Stimulated activated CD8-positive, alpha-beta memory T cell treated with anti-CD3 and anti-CD28 coated beads, Interleukin-7, amount 100 ng/mL, for 4 hours (primary cell): Measurements from ENCODE around the gene ERGIC1.
"Not testable (repeated sequence)": the region's sequence is repeated elsewhere in the genome, so short reads cannot be mapped to it uniquely, and the experiment has no call there.

Source experiments
- DNase-seq, 2 donors: peaks; one replicate each; pipeline ENCODE4 v3.0.0-alpha.2; 2020; ENCODE audit warnings: low read depth in 2 of 2

ERGIC1 gene

DNA sequence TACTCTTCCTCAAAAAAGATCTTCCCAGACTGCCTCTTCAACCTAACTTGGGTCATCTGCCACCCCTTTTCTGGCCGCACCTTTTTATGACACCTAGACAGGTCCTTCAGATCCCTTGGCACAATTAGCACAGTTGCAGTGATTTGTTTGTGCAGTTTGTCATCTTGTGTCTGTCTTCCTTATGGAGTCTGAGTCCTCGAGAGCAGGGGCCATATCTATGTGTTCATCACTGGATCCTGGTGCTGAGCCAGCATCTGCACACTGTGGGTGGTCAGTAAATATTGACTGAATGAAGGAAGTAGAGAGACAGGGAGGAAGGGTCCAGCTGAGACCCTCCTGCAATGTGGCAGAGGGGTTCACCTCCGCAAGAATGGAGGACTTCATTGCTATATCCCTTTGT, 14.4 kb downstream of the ERGIC1 start:
- no peak for DNase-seq

DNA sequence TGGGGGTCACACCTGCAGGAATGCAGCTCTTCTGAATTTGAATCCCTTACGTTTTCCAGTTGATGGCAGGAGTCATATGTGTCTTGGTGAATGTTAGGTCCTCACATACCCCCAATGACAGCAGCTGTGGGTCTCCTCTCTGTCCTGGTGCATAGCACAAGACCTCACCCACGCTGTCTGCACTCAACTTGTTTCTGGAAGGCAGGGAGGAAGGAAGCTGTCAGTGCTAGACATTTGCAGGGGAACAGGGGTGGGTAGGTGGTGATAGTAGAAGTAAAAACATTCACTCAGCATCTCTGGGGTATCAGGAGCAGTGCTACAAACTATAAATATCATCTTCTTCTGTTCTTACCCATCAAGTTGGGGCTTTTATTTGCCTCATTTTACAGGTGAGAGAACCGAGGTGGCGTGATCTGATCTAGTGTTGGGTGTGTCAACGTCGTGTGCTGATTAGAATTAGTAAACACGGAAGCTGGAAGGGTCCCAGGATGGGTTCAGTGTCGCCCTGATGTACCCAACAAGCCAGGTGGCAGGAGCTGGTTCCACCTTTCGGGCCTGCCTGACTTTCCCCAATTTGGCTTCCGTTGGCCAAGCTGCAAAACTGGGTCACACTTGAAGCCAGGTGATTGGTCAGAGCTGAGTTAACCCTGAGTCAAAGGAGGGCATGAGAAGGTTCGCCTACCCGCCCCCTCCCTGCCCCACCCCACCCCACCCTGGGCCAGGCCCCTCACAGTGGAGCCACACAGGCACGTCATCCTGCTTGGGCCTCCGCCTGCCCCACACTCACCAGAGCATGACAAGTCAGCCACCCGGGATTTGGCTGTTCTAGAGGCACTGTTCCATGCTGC, 15.8 kb downstream of the ERGIC1 start:
- no peak for DNase-seq

DNA sequence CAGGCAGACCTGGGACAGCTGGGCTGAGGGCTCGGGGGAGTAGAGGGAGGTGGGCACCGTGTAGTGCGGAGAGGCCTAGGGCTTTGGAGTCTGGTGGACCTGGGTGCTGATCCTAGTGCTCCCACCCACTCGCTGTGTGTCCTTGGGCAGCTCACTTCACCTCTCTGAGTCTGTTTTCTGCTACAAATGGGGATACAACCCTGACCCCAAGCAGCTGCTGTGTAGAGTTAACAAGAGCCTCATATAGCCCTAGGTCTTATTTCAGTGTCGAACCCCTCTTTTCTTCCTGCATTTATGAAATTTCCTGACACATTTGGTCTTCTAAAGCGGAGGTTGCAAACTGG, 16.4 kb downstream of the ERGIC1 start:
- DNase-seq, result no peak

DNA sequence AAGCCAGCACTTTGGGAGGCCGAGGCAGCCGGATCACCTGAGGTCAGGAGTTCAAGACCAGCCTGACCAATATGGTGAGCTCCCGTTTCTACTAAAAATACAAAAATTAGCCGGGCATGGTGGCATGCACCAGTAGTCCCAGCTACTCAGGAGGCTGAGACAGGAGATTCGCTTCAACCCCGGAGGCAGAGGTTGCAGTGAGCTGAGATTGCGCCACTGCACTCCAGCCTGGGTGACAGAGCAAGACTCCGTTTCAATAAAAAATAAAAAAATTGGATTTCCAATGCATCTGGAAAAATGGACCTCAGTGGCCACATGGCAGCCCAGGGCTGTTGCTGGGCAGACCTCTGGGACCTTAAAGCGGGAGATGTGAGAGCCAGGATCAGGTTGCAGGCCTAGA, 17.2 kb downstream of the ERGIC1 start:
- not testable (repeated sequence) for DNase-seq

DNA sequence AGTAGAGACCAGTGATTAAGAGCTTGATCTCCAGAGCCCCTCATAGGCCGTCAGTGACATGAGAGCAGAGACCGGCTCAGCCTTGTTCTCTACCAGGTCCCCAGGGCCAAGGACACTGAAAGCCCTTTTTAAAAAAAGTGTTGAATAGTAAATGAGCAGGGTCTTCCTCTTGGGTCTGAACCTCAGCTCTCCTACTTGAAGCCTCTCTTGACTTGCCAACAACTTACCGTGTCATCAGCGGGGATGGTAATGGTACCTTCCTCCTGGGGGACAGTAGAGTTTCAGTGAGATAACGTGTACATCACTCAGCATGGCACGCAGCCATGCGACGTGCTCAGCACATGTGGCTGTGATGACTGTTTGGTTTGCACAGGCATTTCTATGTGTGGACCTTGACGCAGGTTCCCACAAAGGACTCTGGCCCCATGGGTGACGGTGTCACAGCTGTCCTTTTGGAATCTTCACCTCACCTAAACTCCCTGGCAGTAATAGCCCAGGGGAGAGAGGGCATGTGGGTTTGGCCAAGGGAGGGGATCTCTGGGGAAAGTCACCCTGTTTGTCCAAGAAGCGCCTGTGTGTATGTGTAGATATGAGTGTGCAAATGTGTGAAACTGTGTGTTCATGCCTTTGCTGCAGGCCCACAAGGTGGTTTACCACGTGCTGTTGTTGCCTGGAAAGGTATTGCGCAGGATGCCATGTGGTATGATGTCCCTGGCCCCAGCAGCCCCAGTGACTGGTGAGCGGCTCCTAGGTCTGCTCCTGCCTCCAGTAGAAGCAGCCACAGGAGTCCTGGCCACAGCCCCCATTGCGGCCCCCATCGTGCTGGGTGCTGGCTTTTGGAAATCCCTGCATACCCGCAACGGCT, 18.7 kb downstream of the ERGIC1 start:
- no peak for DNase-seq

DNA sequence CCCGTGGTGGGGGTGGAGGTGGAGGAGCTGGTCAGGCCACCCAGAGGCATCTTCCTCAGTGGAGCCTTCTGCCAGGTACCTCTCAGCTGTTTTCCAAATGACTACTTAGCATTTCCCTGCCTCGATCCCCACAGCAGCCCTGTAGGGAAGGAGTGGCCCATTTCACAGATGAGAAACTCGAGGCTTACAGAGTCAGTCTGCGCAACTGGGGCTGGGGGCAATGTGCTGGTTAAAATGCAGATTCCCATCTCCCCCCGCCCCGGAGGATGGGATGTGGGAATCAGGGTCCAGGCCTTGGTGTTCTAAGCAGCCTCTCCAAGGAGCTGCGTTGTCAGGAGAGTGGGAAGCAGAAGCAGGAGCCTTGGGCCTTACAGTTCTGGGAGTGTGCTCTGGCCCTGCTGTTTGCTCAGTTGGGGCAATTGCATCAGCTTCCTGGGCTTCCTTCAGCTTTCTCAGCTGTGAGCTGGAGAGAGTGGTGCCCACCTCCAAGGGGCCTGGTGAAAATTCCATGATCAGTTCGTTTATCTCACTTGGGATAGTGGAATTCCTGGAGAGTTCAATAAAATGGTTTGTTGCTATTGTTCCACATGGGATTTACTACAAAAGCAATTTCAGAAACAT, 19.4 kb downstream of the ERGIC1 start:
- no peak for DNase-seq

DNA sequence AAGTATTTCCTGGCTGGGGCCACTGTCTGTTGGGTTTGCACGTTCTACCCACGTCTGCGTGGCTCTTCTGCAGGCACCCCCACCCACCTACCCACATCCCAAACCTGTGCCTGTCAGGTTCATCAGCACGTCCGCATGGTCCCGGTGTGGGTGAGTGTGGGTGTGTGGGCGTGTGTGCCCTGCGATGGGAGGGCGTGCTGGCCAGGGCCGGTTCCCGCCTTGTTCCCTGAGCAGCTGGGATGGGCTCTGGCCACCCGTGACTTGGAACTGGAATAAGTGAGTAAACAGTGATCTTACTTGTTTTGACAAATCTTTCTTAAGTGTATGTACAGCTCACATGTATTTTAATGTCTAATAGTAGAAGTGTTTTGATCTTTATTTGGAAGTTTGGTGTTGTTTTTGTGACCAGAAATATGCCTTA, 20.4 kb downstream of the ERGIC1 start:
- DNase-seq, result no peak

DNA sequence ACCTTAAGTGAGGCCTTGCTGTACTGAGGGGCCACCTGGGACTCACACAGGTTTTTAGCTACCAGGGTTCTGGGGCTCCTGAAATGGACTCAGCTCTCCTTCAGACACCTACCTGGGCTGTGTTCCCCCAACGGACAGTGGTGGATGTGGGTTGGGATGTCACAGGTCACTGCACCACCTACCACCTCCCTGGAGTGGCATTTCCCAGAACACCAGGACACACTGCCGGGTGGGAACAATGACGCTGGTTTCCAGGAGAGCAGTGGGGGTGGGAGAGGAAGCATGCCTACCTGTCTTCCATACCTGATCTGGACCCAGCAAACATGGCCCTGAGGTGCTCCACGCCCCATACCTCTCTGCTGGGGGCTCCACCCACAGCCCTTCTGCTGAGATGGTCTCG, 20.9 kb downstream of the ERGIC1 start:
- no peak for DNase-seq

DNA sequence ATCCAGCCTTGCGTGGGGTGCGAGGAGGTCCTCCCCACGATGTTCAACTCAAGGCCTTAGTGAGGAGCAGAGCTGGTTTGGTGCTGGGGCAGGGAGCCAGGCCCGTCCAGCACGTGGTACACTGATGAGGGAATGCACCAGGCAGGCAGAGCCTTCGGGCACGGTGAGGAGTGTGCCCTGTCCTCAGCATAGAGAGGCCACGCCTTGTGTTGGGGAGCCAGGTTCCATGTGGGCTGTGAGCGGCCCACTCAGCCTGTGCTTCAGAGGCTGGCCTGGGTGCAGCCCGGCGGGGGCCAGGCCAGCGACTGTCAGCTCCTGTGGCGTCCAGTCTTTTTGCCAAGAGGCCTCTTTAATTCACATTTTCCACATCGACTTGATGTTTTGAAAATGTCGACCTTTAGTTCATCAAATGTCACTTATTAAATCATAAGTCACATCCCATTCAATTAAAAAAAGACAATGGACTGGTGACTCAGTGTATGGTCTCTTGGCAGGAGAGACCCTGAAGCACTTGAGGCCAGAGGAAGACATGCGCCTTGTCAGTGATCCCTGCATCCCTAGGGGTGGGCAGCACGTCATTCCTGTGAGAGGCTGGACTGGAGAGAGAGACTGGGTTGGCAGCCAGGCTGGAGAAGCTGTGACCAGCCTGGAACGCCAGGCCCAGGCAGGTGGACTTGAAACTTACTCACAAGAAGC, 21.7 kb downstream of the ERGIC1 start:
- DNase-seq, result no peak

DNA sequence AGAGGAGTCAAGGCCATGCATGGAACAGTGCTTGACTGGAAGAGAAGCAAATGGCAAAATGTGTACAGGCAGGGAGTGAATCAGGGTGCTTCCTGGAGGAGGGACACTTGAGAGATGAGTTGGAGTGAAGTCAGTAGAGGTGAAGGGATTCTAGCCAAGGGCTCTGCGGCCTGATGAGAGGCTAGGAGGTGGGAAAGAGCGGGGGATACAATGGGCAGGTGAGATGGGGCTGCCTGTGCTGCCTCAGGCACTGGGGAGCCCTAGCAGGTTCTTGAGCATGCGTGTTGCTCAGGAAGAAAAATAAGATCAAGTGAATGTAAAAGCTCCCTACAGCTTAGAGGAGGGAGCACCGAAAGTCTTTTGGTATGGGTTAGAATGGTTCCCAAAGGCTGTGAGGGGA, 22.3 kb downstream of the ERGIC1 start:
- no peak for DNase-seq

DNA sequence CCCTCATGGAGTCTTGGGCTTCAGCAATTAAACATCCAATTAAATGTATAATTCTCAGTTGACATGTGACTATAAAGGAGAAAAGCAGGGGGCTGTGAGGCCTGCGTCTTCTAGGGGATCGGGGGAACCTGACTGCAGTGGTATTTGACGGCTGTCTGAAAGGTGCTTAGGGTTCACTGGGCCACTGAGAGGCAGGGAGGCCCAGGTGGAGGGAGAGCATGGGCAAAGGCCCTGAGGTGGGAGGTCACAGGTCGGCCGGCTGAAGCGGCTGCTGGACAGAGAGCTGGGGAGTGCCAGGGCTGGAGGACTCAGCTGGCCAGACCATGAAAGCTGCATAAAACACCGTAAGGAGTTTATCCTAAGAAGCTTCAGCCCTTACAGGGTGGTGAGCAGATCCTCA, 23.9 kb downstream of the ERGIC1 start:
- no peak for DNase-seq

DNA sequence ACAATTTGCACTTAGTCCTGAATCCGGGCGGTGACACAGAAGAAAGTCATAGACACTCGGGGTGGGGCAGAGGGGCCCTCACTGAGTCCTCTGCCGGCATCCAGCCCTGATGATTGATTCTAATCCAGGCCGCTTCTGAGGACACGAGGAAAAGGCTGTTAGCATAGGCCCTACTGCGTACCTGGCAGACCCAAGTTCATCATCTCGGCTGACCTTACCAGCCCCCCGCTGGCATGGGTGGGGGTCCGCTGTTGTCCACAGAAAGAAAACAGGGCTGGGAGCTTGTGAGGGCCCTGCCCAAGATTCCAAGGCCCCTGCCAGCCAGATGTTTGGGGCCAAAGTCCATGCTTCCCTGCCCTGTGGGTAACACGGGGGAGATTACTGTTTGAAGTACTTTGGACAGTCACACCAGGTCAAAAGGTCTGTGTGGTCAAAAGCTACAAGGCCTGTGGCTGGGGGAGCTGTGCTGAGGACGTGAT, 24.5 kb downstream of the ERGIC1 start:
- DNase-seq, result no peak

DNA sequence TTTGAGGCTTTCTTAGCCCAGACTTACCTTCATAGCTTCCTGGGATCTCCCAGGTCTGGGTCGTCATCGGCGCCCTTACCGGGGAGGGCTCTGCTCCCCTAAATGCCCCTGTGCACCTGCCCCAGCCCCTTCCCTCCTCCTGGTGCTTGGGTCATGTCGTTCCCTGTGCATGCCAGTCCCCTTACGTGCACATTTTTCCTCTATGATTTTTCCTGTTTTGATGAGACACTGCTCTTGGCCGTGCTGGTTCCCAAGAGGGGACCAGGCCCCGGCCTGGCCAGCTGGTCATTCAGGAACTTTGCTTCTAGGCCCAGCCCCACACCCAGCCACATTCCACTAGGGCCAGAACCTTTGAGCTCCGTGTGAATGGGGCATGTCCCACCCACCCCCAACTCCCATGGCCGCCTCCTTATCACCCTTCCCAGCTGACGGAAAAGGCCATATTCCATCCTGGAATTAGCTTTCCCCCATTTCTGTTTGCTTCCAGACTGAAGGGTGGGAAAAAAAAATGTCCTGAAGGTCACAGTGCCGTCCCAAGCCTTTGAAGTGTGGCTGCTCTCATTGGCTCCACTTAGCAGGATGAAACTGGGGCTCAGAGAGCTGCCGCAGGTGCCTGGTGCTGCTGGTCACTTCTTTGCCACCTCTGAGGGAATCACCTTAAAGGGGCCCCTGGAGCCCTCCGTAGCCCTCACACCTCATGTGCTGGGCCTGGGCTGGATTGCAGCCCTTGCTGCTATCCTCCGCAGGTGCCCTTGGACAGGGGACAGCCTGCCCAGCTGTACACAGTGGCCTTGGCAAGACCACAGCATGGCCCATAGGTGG, 25.1 kb downstream of the ERGIC1 start:
- no peak for DNase-seq

DNA sequence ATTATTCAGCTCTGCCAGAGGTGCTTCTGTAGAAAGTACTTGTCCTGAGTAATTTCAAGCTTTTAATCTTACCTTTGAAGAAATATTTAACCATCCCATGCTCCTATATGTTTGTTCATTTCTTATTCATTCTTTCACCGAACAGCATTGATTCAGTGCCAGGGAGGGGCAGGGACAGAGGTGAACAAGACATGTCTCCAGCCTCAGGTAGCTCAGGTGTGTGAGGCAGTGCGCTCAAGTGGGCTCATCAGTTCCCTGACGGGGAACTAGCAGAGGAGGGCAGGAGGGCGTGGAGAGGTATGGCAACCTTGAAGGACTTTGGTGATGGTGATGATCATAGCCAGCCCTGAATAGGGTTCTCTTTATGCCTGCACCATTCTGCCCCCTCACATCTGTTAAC, 25.9 kb downstream of the ERGIC1 start:
- DNase-seq, result no peak

DNA sequence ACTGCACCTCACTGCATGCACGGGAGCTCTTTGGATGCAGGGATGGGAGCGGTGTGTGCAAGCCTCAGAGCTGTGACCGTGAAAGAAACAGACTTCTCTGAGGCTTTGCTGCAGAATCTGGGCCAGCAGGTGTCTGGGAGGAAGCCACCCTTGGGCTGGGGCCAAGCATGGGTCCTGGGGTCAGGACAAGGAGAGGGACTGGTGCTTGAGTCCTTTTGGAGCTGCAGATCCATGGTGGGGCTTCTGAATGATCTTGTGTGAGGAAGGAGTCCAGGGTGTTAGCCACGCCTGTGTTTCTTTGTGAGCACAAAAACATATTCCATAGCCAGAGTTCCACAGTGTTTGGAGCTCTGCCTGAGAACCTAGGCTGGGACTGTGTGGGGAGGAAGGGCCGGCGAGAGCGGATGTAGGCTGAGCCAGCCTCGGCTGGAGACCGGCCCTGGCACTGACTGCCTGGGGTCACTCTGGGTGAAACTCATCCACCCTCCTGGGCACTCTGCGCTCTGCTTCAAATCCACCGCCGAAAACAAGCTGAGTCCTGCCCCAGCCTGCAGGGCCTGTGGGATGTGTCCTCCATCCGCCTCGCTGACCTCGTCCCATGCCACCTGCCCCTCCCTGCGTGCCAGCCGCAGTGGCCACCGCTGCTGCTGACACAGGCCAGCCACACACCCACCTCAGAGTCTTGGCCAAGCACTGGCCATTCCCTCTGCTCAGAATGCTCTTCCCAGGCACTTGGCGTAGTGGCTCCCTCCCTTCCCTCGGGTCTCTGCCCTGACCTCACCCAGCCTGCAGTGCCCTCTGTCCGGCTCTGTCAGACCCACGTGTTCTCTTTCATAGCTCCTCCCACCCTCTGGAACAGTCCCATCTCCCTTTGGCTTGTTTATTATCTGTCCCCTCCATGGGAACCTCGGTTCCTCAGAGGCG, 26.7 kb downstream of the ERGIC1 start:
- DNase-seq, result no peak

DNA sequence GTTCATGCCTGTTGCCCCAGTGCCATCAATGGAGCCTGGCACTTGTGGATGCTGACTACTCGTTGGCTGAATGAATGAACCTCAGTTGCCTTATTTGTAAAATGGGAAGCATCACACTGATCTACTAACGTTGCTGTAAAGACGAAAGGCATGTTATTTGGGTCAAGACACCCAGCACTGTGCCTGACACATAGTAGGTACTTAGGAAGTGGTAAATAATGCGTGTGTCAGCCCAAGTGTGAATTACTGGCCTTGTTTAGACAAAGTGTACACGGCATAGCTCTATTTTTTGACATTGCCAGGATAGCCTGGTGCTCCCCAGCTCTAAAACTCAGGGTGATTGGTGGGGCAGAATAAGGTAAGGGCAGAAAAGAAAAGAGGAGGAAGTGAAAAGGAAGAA, 27.4 kb downstream of the ERGIC1 start:
- no peak for DNase-seq

DNA sequence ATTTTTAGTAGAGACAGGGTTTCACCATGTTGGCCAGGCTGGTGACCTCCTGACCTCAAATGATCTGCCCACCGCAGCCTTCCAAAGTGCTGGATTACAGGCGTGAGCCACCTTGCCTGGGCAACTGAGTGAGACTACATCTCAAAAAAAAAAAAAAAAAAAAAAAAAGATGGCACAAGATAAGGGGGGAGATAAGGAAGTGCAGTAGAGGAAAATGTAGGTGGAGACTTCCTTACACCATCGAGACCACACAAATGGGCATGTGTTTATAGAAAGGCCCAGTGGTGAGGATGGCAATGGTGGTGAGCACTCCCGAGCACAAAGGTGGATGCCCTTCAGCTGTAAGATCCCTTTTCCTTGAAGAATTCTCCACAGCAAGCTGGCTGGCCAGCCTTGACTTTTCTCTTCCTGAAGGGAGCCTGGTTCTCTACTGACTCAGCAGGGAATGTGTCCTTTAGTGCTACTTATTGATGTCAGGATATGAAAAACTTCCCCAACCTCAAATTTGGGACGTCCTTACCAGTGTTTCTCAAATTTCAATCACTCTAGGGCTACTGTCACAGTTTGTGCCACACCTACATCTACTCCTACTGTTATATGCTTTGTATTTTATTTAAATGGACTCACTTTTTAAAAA, 28.2 kb downstream of the ERGIC1 start:
- DNase-seq, result no peak

DNA sequence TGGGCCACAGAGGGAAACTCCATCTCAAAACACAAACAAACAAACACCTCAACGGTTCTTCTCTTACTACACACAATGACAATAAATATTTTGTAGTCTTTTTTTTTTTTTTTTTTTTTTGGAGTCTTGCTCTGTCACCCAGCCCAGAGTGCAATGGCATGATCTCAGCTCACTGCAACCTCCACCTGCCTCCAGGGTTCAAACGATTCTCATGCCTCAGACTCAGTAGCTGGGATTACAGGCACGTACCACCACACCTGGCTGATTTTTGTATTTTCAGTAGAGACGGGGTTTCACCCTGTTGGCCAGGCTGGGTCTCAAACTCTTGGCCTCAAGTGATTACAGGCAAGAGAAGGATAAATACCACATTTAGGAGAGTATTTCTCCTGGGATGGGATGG, 30.1 kb downstream of the ERGIC1 start:
- not testable (repeated sequence) for DNase-seq

DNA sequence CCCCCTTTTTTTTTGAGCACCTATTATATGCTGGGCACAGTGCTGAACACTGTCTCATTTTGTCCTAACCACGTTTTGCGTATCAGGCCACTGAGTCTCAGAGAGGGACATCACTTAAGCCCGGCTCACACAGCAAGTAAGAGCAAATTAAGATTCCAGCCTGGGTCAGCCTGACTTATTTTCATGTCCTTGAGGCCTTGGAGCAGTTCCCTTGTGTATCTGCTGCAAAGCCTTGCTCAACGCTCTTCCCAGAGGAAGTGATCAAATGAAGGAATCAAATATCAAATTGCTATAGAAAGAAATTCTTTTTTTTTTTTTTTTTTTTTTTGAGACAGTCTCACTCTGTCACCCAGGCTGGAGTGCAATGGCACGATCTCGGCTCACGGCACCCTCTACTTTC, 30.7 kb downstream of the ERGIC1 start:
- DNase-seq, result no peak
